Stimulated activated naive CD4-positive, alpha-beta T cell treated with Interleukin-2 at 50 U/mL for 16 hours (primary cell): ENCODE data around the gene NUDCD3.

ENCODE experiments used
- DNase-seq: peaks from one replicate; lab custom pipeline; 2025; lab: John Stamatoyannopoulos, UW

NUDCD3 gene

GRCh38 chr7:44477938-44478337 lies 12.5 kb downstream of the NUDCD3 start:
- no peak for DNase-seq

DNA sequence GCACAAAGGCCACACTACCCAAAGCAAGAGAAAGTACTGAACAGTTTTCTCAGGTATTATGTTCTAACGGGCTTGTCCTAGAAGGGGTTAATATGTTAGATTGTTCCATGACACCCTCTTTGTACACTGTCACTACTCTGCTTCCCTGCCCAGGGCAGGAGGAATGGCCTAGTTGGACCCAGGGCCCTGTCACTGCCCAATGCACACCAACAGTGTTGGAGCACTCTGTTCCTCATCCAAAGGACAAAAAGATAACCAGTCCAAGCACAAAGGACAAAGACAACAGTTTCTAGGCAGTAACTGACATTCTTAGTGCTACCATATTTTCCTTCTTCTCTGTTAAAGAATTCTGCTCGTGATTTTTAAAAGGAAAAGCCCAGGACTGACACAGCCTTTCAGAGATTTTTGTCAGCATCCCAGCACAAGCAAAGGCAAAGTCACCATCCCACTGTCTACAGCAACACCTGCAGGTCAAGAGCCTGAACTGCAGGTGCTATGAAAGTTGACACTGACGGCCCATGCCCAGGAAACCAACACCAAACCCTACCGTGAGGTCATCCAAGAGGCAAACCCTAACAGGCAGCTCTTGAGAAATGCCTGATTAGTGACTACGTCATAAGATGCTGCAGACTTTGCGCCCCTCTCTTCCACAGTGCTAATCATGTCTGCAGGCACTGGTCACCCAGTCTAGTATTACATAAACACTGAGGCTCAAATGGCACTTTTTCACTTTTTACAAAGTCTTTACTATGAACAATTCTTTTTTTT lies 13.2 kb downstream of the NUDCD3 start:
- DNase-seq, result peak; percentile 42

- DNase-seq, result no peak
These were observed 14.1 kb downstream of the NUDCD3 start for GRCh38 chr7:44476313-44476712.

GRCh38 chr7:44473295-44473694 lies 17.2 kb downstream of the NUDCD3 start:
- no peak for DNase-seq

DNA sequence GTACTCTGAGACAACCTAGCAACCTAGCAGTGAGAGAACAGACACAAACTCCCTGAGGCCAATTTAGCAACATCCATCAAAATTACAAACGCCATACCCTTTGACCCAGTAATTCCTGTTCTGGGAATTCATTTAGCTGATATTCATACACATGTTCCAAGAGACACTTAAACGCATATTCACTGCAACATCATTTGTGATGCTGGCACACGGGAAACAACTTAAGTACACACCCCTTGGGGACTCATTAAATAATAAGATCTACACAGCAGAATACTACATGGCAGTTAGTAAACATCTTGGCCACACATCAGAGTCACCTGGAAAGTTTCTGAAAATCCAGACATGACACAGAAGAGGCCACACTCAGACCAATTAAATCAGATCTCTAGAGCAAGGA lies 17.6 kb downstream of the NUDCD3 start:
- DNase-seq, result no peak

DNA sequence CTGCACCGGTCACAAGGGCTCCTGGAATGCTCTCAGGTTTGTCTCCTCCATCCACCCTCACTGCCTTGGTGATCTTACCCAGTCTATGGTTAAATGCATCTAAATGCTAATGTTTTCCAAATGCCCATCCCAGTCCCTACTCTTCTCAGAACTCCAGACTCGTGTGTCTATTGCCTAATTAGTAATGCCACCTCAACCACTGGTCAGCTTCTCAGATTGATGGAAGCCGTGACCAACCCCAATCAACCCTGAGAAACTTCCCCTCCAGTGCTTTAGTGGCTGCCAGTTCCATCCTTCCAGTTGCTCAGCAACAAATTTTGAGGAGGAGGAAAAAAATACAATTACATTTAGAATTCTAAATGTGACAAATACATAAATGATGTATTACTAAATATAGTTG lies 18.6 kb downstream of the NUDCD3 start:
- DNase-seq, result no peak

GRCh38 chr7:44471436-44471835 lies 19.0 kb downstream of the NUDCD3 start:
- DNase-seq, result no peak

GRCh38 chr7:44470628-44471245 lies 19.7 kb downstream of the NUDCD3 start:
- DNase-seq, result no peak

DNA sequence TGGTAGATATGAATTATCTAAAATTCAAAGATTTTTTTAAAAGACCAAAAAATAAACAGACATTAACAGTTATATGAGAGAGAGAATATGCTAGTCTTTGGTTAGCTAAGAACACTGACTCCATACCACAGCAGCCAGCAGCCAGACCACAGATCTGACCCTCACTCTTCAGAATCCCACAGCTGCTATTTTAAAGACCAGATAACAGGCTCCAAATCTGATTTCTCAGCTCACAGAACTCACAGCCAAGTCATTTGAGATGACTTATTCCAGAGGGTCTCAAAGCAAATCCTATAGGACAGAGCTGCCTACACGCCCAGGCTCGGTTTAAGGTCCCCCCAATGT lies 20.4 kb downstream of the NUDCD3 start:
- no peak for DNase-seq

- no peak for DNase-seq
These were observed 20.9 kb downstream of the NUDCD3 start for GRCh38 chr7:44469461-44470134.

- DNase-seq, result no peak
These were observed 23.3 kb downstream of the NUDCD3 start for GRCh38 chr7:44467217-44467548.

- no peak for DNase-seq
These were observed 23.9 kb downstream of the NUDCD3 start for GRCh38 chr7:44466300-44467216.

DNA sequence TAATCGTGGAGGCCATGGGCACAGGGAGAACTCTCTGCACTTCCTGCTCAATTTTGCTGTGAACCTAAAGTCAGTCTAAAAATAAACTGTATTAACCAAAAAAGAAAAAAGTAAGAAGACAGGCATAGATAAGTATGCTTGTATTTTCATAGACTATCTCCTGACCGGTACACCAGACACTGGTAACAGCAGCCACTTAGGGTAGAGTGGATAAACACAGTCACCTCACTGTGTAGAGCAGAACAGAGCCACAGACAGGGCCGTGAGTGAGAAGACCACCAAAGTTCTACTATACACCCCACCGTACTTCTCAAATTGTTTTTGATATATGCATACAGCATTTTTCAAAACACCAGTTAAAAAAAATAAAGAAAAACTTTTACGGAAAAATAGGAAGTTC lies 25.0 kb downstream of the NUDCD3 start:
- no peak for DNase-seq

GRCh38 chr7:44463169-44463808 lies 27.2 kb downstream of the NUDCD3 start:
- no peak for DNase-seq

GRCh38 chr7:44461387-44461786 lies 29.1 kb downstream of the NUDCD3 start:
- DNase-seq, result no peak

DNA sequence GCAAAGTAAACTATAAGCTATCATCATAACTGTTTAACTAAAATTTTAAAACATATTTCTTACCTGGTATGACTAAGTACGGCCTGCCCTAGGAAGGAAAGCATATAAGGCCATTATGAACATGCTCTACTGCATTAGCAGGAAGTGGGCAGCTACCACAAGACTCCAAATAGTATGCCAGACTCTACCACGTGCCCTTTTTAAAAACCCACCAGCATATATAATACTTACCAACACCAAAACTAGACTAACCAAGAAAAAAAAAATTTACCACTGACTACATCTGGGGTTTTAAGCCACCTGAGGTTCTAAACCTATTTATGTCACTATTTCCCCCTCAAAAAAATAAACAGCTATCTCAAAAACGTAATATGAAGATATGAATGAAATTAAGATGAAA lies 30.1 kb downstream of the NUDCD3 start:
- peak; percentile 42 for DNase-seq

DNA sequence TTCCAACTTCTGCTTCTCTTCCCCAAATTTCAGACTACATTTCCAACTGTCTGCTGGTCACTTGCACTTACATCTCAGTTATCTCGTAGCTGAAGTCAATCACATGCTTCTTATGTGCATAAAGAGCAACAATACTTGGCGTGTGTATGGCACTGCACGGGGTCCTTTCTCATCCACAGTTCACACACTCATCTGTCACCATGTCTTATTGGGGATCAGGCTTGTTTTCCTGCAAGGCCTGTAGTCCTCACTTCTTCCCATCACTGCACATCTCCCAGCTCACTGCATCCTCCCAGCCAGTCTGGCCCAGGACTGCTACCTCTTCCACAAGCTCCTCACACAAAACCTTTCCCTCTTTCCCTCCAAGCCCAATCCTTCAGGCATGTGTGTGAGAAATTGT lies 35.3 kb downstream of the NUDCD3 start:
- no peak for DNase-seq

- no peak for DNase-seq
These were observed 36.1 kb downstream of the NUDCD3 start for GRCh38 chr7:44454348-44454747.

DNA sequence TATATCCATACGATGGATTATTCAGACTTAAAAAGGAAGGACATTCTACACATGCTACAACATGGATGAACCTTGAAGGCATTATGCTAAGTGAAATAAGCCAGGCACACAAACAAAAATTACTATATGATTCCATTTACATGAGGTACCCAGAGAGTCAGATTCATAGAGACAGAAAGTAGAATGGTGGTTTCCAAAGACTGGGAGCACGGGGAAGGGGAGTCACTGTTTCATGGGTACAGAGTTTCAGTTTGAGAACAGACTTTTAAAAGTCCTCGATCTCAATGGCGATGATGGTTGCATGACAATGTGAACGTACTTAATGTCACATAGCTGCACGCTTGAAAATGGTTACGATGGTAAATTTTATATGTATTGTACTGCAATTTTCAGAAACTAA lies 39.3 kb downstream of the NUDCD3 start:
- DNase-seq, result no peak

- DNase-seq, result no peak
These were observed 40.9 kb downstream of the NUDCD3 start for GRCh38 chr7:44449584-44449928.

DNA sequence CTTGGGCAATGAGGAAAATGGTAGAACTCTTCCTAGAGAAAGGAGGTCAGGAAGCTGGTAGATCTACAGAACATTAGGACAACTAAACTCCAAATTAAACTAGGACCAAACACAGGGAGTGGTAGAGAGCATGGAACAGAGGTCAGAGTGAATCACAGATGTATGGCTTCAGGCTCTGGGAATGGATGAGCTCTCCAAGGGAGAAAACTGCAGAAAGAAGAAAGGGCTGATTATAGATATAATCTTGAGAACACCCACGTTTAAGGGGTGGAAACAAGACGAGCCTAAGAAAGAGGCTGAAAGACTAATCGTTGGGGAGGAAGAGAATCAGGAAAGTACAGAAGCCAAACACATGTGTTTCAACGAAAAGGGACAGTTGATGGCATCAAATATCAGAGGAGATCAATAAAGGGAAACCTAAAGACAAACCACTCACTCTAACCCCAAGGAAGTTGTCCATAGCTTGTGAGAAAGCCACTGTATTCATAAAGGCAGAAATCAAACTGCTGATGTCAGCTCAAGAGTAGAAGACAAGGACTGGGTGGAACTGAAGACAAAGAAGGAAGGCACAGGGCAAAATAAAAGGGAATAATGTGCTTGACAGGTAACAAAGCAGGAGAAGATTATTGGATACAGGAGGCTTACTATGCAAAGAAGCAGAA lies 41.4 kb downstream of the NUDCD3 start:
- no peak for DNase-seq
